K562 (cell line): ENCODE data around the gene ANKRD66. TPM values are rescaled to one million over a fixed set of nuclear protein-coding genes. Genes with fewer than 3 reads are reported as not detected.

Experiments
- ATAC-seq: fragments of 200-7000 bp; cut with Tn5 transposase; 3 replicates; pipeline ENCODE4 v1.9.1; 2020; ENCODE audit warnings: moderate library complexity
- BruUV-seq: library from RNA; stranded (reverse); fragments of 400-500 nt; replicated peaks from 2 replicates; lab custom pipeline; 2021; lab: Mats Ljungman, UMichigan
- CTCF ChIA-PET: fragments of 300-600 bp; formaldehyde crosslinking; extraction: SDS; loops from one replicate; lab custom pipeline; 2021; ENCODE audit warnings: low intra/inter-chr PET ratio; lab: Yijun Ruan, JAX
- POLR2A ChIA-PET: fragments of 300-600, 350-650 bp; sonication (Branson Sonifier 250); formaldehyde crosslinking; extraction: SDS; loops from one replicate; lab custom pipeline; 2021; ENCODE audit warnings: antibody characterized with exemption, inconsistent platforms; lab: Yijun Ruan, JAX
- DNase-seq, 4 experiments: peaks; one replicate each; pipeline versions ENCODE4 v3.0.0 to v3.0.0-alpha.2; 2011 to 2018; ENCODE audit warnings: low spot score in 3 of 4, mixed read lengths in 3 of 4; ENCODE audit errors: extremely low read depth in 1 of 4
- FAIRE-seq: peaks from 2 replicates; lab custom pipeline; 2011; peaks lifted over from hg19 to GRCh38; lab: Jason Lieb, UNC
- H2AFZ ChIP-seq: 2 replicates; pipeline ENCODE4 v1.6.0; 2011; ENCODE audit warnings: low read depth, low read length, control low read depth, inconsistent platforms
- H3K27ac ChIP-seq: fragments of 200-600 bp; 3 replicates; pipeline ENCODE4 v1.8.0; 2011; ENCODE audit warnings: low read depth, mild to moderate bottlenecking, control low read depth, inconsistent platforms, low read length, moderate library complexity, mixed read lengths; ENCODE audit errors: extremely low read depth
- H3K27me3 ChIP-seq, 2 experiments: fragments of 300-600 bp in 1 of 2; 2 replicates in 1 of 2; 3 replicates in 1 of 2; pipeline versions ENCODE4 v1.6.0 to v1.8.0; 2011; ENCODE audit warnings: inconsistent platforms in 2 of 2, low read length in 2 of 2, mild to moderate bottlenecking in 1 of 2, mixed read lengths in 1 of 2, moderate library complexity in 1 of 2; ENCODE audit not compliant: control insufficient read depth in 2 of 2, insufficient read depth in 2 of 2
- H3K36me3 ChIP-seq: fragments of 300-600 bp; 3 replicates; pipeline ENCODE4 v1.8.0; 2011; ENCODE audit warnings: mild to moderate bottlenecking, low read length, inconsistent platforms; ENCODE audit not compliant: control insufficient read depth, insufficient read depth
- H3K4me1 ChIP-seq, 2 experiments: fragments of 200-600 bp in 1 of 2; replicated peaks in 1 of 2; 2 replicates in 1 of 2; 3 replicates in 1 of 2; pipeline versions ENCODE4 v1.5.1 to v1.8.0; 2011; ENCODE audit warnings: inconsistent platforms in 2 of 2, low read length in 2 of 2, mild to moderate bottlenecking in 1 of 2, mixed read lengths in 1 of 2, moderate library complexity in 1 of 2; ENCODE audit not compliant: control insufficient read depth in 2 of 2, insufficient read depth in 2 of 2
- H3K4me2 ChIP-seq: 2 replicates; pipeline ENCODE4 v1.6.1; 2011; ENCODE audit warnings: low read length, control low read depth, inconsistent platforms, mixed read lengths; ENCODE audit not compliant: insufficient read depth
- H3K4me3 ChIP-seq: fragments of 200-600 bp; sonication (generic), shearing (Covaris generic); 2 replicates; pipeline ENCODE4 v1.5.1; 2016; ENCODE audit warnings: control low read depth, inconsistent platforms
- H3K79me2 ChIP-seq: fragments of 200-600 bp; 3 replicates; pipeline ENCODE4 v1.8.0; 2011; ENCODE audit warnings: low read length, inconsistent platforms; ENCODE audit not compliant: control insufficient read depth, insufficient read depth
- H3K9ac ChIP-seq, 2 experiments: 2 replicates each; pipeline versions ENCODE4 v1.6.0 to v1.6.1; 2011; ENCODE audit warnings: low read depth in 2 of 2, low read length in 2 of 2, control low read depth in 1 of 2, inconsistent platforms in 1 of 2, mild to moderate bottlenecking in 1 of 2, mixed read lengths in 1 of 2; ENCODE audit not compliant: insufficient read depth in 1 of 2
- H3K9me1 ChIP-seq: one replicate; pipeline ENCODE4 v1.6.0; 2011; ENCODE audit warnings: inconsistent platforms, mild to moderate bottlenecking, low read length, moderate library complexity; ENCODE audit not compliant: control insufficient read depth, insufficient read depth
- H3K9me3 ChIP-seq: replicated peaks from 2 replicates; pipeline ENCODE4 v1.5.1; 2011; ENCODE audit warnings: low read depth, low read length, inconsistent platforms; ENCODE audit not compliant: control insufficient read depth, insufficient read depth
- H4K20me1 ChIP-seq: replicated peaks from 2 replicates; pipeline ENCODE4 v1.6.1; 2011; ENCODE audit warnings: low read length, inconsistent platforms, mixed read lengths; ENCODE audit not compliant: control insufficient read depth, insufficient read depth
- C11orf30 ChIP-seq: fragments of 450-650 bp; IDR thresholded peaks from 2 replicates; pipeline ENCODE4 v1.6.1; 2016; ENCODE audit warnings: low read depth, mild to moderate bottlenecking
- CBX8 ChIP-seq: fragments of 200-600 bp; sonication (generic); IDR thresholded peaks from 2 replicates; pipeline ENCODE4 v1.6.1; 2012; ENCODE audit warnings: borderline replicate concordance, mixed run types, low read depth, mild to moderate bottlenecking, moderate library complexity, mixed read lengths, low read length, control low read depth, inconsistent platforms; ENCODE audit not compliant: poor library complexity, severe bottlenecking; ENCODE audit errors: extremely low read depth
- ESRRB ChIP-seq: fragments of 250-450 bp; sonication (Bioruptor Pico); IDR thresholded peaks from 2 replicates; pipeline ENCODE4 v1.5.0; 2020; ENCODE audit warnings: mild to moderate bottlenecking, moderate library complexity, borderline replicate concordance
- MAFF ChIP-seq: IDR thresholded peaks from 2 replicates; pipeline ENCODE4 v1.6.1; 2012; ENCODE audit warnings: low read length, improper control_type of control experiment
- MAFK ChIP-seq: IDR thresholded peaks from 2 replicates; pipeline ENCODE4 v1.6.1; 2011; ENCODE audit warnings: low read length, improper control_type of control experiment
- RFX7 ChIP-seq: fragments of 250-450 bp; sonication (Bioruptor Pico); IDR thresholded peaks from 2 replicates; pipeline ENCODE4 v1.5.1; 2021; ENCODE audit warnings: mild to moderate bottlenecking
- ZNF316 ChIP-seq: fragments of 450-650 bp; IDR thresholded peaks from 2 replicates; pipeline ENCODE4 v1.6.1; 2016
- WGBS: fragments of 100-300 bp; shearing (Covaris generic); methylation state at CpG from one replicate; pipeline ENCODE4 v1.1.6; 2016; ENCODE audit warnings: low coverage, mixed read lengths; ENCODE audit not compliant: insufficient coverage; ENCODE audit errors: missing lambda C conversion rate; 5-methylcytosine and 5-hydroxymethylcytosine counted together
- in situ Hi-C: fragments of 300-500 bp; cut with MboI; formaldehyde crosslinking; loops from 4 replicates; pipeline ENCODE4 v1.15.0; 2018; ENCODE audit warnings: inconsistent platforms, mixed read lengths
- intact Hi-C: fragments of 100-400 bp; cut with micrococcal nuclease; formaldehyde crosslinking; loops from 2 replicates; pipeline ENCODE4 v1.14.2; 2022
- polyA plus RNA-seq, 8 experiments: library from polyadenylated mRNA; depleted of rRNA in 4 of 8; stranded (reverse) in 5 of 8; unstranded in 3 of 8; fragments of >200 nt; fragmentation: Nextera tagmentation in 2 of 8; fragmentation: Illumina TruSeq in 1 of 8; extraction: Ambion mirVana in 2 of 8; extraction: Trizol in 1 of 8; gene quantifications; 2 replicates each; pipeline versions ENCODE4 v1.2.1 to v1.2.3, GENCODE V29; 2011 to 2014; ENCODE audit warnings: inconsistent platforms in 1 of 8, missing spikeins in 1 of 8
- total RNA-seq, 7 experiments: library from RNA; depleted of rRNA in 6 of 7; stranded (reverse); fragments of >200 nt in 6 of 7; fragmentation: Illumina TruSeq in 2 of 7; extraction: Trizol in 2 of 7; gene quantifications; 2 replicates each; pipeline versions ENCODE4 v1.2.1 to v1.2.3, GENCODE V29; 2011 to 2021; ENCODE audit warnings: low replicate concordance in 1 of 7
- TF ChIP-seq, protein P1 (sequence below): sonication (generic); formaldehyde crosslinking; IDR thresholded peaks from 2 replicates; pipeline ENCODE4 v1.8.0; 2022; ENCODE audit warnings: missing genetic modification reagents, mild to moderate bottlenecking, moderate library complexity, borderline replicate concordance

ANKRD66 gene
- total and polyA plus RNA-seq, 9 of the 15 experiments (the other 6 are each of a cell fraction or from before 2014, with no cell fraction given) = not detected

DNA sequence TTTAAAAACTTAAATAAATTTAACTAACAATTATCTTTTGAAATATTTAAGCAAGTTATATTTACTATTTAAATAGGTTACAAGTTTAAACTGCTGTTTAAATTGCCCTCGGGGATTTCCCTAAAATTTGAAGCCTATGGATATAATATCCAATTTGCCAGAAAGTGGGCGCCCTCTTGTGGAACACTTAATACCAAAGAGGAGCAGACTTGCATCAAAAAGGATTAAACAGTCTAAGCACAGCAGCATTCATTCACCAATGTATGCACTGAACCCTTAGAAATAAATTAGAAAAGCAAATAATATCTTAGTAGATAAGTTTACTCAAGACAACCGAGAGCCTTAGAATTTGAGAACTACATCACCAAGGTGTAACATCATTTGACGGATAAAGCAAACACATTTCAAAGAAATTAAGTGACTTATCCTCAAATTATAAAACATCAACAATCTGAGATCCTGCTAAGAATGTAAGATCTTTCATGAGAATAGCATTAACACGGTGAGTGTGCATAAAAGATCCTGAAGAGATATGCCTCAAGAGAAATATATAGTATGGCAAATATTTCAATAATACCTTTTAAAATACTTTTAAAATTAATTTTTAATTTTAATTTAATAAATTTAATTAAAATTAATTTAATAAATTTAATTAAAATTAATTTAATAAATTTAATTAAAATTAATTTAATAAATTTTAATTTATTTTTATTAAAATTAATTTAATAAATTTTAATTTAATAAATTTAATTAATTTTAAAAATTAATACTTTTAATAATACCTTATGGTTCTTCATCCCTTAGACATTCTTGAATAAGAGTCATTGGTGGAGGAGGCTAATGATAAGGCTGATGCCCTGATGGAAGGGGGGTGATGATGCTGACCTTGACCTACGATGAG lies 35.0 kb downstream of the ANKRD66 start (continued):
- TF ChIP-seq ESRRB (CRISPR knock-in tag) (no peak), CBX8 (no peak)
- TF ChIP-seq, protein P1, sequence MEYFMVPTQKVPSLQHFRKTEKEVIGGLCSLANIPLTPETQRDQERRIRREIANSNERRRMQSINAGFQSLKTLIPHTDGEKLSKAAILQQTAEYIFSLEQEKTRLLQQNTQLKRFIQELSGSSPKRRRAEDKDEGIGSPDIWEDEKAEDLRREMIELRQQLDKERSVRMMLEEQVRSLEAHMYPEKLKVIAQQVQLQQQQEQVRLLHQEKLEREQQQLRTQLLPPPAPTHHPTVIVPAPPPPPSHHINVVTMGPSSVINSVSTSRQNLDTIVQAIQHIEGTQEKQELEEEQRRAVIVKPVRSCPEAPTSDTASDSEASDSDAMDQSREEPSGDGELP (CRISPR knock-in tag) = no peak

DNA sequence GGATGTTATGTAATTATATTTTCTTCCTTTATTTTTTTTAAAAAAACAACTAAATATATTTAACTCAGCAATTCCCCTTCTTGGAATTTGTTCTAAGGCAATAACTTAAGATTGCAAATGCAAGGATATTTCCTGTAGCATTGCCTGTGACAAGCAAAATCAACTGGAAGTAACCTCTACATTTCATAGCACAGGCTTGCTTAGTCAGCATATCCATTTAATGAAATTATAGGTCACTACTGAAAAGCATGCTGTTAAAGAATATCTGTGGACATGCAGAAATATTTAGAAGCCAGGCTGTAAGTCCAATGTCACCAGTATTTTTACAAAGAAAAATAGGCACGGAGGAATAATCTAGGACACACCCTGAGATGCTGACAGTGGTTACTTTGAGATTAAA lies 37.8 kb downstream of the ANKRD66 start:
- POLR2A ChIA-PET = no interaction called here
- H3K27me3 ChIP-seq = no peaks in the 10 kb centered on the region

More for the DNA sequence above, 37.8 kb downstream of the ANKRD66 start:
- CTCF ChIA-PET = no interaction called here
- intact Hi-C loops (loop anchor here (5.0 kb wide), 1 partner anchor 852 kb away; no protein-coding TSS in a partner anchor), in situ Hi-C loops (no loop called here)
- Histone ChIP-seq H3K4me3 (no peak overlapping the region), H3K9ac (no peak overlapping the region), H3K9me1 (no peaks in the 10 kb centered on the region), H3K4me1 (no peaks in the 10 kb centered on the region), H3K9me3 (no peaks in the 10 kb centered on the region), H3K36me3 (no peaks in the 10 kb centered on the region), H3K79me2 (no peaks in the 10 kb centered on the region), H2AFZ (no peak overlapping the region), H3K4me2 (no peak overlapping the region), H3K27ac (no peak overlapping the region), H4K20me1 (no peaks in the 10 kb centered on the region)
- no peak for ATAC-seq
- TF ChIP-seq MAFK = peak; percentile 54; the same call in 1 of the 2 replicates
- peak; percentile 65 for TF ChIP-seq ZNF316
- no peak for TF ChIP-seq RFX7 (CRISPR knock-in tag)
- TF ChIP-seq MAFF = peak; percentile 55
- TF ChIP-seq C11orf30 = peak; percentile 38; the same call in 1 of the 2 replicates
- 0% methylated on average over 1 of the region's 1 CpG for WGBS
- BruUV-seq = no TSS peak
- no peak for FAIRE-seq
- no peak for DNase-seq
